SU-DHL-6 (cell line): Measurements from ENCODE around the gene OR6C2.

Experiments
- EZH2phosphoT487 ChIP-seq: fragments of 200-600 bp; sonication (generic), shearing (Covaris generic); conservative IDR thresholded peaks from 2 replicates; pipeline ENCODE4 v1.6.1; 2018; ENCODE audit warnings: mild to moderate bottlenecking, antibody characterized with exemption, low read length, moderate library complexity, mixed read lengths
- TF ChIP-seq, protein P1 (sequence below): fragments of 200-600 bp; sonication (generic); IDR thresholded peaks from one replicate; pipeline ENCODE4 v1.5.1; 2017; ENCODE audit warnings: antibody characterized with exemption, mild to moderate bottlenecking, low read length, moderate library complexity; ENCODE audit not compliant: insufficient read depth, poor library complexity, severe bottlenecking

DNA sequence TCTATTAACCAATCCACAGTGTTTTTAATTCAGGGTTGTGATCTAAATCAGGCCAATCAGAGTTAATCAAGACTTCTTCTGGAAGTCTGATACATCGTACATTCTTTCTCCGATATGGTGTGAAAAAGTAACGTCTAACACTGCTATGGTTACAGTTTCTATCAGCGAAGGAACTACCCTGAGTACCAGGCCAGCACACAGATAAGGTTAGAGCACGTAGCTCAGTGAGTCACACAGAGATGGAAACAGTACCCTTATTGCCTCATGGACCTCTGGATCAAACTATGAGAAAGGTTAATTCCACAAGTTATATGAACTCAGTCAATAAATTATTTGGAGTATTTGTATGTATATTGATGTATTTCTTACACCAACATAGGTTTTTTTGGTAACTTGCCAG lies 51.6 kb downstream of the OR6C2 start:
- TF ChIP-seq, protein P1, sequence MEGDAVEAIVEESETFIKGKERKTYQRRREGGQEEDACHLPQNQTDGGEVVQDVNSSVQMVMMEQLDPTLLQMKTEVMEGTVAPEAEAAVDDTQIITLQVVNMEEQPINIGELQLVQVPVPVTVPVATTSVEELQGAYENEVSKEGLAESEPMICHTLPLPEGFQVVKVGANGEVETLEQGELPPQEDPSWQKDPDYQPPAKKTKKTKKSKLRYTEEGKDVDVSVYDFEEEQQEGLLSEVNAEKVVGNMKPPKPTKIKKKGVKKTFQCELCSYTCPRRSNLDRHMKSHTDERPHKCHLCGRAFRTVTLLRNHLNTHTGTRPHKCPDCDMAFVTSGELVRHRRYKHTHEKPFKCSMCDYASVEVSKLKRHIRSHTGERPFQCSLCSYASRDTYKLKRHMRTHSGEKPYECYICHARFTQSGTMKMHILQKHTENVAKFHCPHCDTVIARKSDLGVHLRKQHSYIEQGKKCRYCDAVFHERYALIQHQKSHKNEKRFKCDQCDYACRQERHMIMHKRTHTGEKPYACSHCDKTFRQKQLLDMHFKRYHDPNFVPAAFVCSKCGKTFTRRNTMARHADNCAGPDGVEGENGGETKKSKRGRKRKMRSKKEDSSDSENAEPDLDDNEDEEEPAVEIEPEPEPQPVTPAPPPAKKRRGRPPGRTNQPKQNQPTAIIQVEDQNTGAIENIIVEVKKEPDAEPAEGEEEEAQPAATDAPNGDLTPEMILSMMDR: no peak
- TF ChIP-seq EZH2phosphoT487: no peak
